IPS-15b (cell line): ENCODE measurements around the gene DNAJC11.
A peak's percentile ranks its signal among the peaks of the same experiment; 100 is the strongest.

Experiments
- H3K27me3 ChIP-seq: one replicate; pipeline ENCODE4 v1.6.1; 2013; ENCODE audit warnings: low read length; ENCODE audit not compliant: control insufficient read depth, insufficient read depth
- H3K36me3 ChIP-seq: one replicate; pipeline ENCODE4 v1.6.1; 2013; ENCODE audit warnings: low read length; ENCODE audit not compliant: control insufficient read depth, insufficient read depth
- H3K4me1 ChIP-seq: one replicate; pipeline ENCODE4 v1.6.1; 2013; ENCODE audit warnings: mild to moderate bottlenecking, low read length; ENCODE audit not compliant: control insufficient read depth, insufficient read depth
- H3K4me3 ChIP-seq: one replicate; pipeline ENCODE4 v1.5.1; 2013; ENCODE audit warnings: low read depth, low read length
- H3K9ac ChIP-seq: one replicate; pipeline ENCODE4 v1.6.1; 2013; ENCODE audit warnings: low read depth, mild to moderate bottlenecking, low read length
- H3K9me3 ChIP-seq: one replicate; pipeline ENCODE4 v1.6.1; 2013; ENCODE audit warnings: mild to moderate bottlenecking, low read length; ENCODE audit not compliant: control insufficient read depth, insufficient read depth

The DNAJC11 gene

DNA sequence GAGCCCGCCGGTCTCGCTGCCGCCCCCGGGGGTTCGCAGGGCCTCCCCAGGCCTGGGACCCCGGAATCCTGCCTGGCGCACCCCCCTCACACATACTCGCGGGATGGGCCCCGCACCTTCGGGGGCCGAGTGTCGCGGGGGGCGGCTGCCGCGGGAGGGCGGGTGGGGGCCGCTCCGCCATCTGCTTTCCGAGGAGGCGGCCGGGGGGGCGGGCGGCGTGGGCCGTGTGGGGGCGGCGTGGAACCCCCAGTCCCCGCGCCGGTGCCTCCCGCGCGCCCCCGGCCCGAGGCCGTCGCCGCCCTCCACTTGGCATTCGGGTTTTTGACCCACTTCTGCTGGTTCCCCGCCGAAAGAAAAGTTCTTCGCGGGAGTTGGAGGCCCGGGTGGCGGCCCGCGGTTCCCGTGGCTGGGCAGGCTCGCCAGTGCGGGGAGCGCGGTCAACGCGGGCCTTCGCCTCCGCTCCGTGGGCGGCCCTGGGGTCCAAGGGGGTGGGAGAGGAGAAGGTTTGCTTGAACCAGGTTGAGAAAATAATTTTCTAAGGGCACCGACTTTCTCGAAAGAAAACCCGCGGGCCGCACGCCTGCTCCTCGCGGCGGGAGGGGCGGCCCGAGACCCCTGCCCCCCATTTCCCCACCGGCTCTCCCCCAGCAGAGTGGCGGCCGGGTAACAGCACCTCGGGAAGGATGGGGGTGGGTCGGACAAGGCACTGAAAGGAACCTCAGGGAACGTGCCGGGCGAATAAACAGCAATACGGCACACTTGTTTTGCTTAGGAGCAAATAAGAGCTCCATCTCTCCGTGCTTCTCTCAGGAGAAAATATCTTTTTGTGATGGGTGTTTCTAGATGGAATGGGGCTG lies 86.5 kb downstream of the DNAJC11 start:
- Histone ChIP-seq H3K9ac (peak overlapping the region; percentile 54), H3K27me3 (no peaks in the 10 kb centered on the region), H3K36me3 (peaks cover 14% of the 10 kb centered on the region), H3K4me3 (peak overlapping the region; percentile 58), H3K9me3 (no peaks in the 10 kb centered on the region), H3K4me1 (no peaks in the 10 kb centered on the region)

DNA sequence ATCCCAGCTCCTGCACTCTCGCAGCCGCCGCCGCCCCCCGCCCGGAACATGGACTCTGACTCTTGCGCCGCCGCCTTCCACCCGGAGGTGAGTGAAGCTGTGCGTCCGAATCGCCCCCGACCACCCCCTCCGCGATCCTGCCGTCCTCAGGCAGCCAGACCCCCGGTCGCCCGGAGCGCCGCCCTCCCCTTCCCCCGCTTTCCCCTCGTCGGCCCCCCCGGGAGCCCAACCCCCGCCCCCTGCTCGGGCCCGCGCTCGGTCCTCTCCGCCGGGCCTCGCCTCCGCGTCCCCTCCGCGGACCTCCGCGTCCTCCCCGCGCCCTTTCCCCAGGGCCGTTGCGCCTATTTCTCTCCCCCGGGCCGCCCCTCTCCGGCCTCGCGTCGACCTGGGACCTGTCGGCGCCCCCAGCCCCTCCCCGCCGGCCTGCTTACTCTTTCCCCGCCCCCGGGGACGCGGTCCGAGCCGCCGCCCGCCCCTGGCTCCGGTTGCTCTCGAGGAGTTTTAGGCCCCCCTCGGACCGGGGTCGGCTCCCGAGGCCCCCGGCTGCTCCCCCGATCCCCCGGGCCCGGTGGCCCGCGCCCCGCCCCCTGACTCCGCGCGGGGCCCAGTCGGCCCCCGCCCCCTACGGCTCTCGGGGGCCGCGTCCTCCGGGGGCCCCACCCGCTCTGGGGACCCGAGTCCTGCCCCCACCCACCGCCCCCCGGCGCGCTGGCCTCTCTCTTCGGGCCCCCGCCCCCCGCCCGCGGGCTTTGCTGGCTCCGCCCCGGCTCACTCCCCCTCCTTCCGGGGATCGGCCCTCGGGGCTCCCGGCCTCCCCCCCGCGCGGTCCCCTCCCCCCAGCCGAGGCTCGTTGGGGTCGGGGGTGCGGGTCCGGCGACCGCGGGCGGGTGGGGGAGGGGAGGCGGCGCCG lies 87.3 kb downstream of the DNAJC11 start:
- Histone ChIP-seq H3K36me3 (peaks cover 8% of the 10 kb centered on the region), H3K9ac (no peak overlapping the region), H3K9me3 (no peaks in the 10 kb centered on the region), H3K4me1 (no peaks in the 10 kb centered on the region), H3K4me3 (peak overlapping the region; percentile 64), H3K27me3 (no peaks in the 10 kb centered on the region)

DNA sequence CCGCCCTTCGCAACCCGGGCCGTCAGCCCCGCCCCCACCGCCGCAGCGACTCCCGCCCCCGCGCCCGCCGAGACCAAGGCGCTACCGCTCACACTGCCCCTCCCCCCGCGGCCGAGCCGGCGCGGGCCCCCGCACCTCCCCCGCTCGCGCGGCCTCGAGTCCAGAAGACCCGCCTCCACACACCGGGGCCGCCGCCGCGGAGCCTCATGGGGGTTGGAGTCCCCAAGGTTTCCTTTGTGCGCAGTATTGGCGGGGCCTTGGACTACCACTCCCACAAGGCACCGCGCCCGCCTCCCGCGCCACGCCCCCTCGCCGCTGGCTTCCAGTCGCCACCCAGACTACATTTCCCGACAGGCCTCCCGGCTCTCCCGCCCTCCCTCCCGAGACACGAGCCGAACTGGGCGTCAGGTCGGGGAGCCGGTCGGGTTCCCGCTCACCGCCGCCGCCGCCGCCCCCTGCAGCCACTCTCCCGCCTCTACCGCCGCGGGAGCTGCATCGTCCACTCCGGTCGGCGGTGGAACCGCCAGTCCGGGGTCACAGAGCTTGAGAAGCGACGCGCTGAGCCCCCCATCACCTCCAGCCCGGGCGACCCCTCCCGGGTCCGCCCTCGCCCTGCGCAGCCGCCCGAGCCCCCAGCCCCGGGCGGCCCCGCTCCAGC lies 88.1 kb downstream of the DNAJC11 start, which contains the start of gene PHF13:
TSS of gene PHF13 (plus strand) at position 371 of the 658 bp plus-strand sequence. CDS start 336 bp downstream, outside the sequence.
- no peaks in the 10 kb centered on the region for H3K27me3 ChIP-seq
- peak within 1 kb of the TSS; percentile 83 for H3K4me3 ChIP-seq

DNA sequence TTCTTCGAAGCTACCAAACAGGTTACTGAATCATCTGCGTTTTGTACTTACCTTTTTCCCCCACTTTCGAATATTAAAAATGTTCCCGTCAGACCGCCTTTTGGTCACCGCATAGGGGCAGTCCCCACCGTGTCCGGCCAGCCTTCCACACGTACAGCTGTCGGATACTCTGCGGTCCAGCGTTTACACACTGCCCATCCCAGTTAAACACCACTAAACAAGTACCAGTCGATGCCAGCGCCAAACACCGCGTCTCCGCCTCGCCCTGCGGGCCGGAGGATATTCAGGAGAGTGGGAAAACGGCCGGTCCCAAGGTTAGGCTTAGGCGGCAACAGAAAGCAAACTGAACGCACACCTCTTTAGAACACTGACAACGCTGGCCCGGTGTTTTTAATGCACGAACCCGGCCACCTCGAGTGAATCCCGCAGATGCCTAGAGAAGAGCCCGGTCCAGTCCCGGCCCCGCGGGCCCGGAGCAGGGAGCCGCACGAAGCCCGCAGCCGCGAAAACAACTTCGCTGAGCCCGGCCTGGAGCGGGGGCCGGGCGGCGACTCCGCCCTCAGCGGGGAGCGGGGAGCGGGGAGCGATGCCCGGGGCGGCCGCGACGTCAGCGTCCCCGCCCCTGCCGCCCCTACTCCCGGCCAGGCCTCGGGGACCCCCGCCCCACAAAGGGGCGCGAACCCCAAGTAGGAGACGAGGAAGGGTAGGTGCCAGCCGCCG lies 88.8 kb downstream of the DNAJC11 start:
- Histone ChIP-seq H3K27me3 (no peaks in the 10 kb centered on the region), H3K4me3 (peak overlapping the region; percentile 83), H3K9me3 (no peaks in the 10 kb centered on the region), H3K36me3 (peaks cover 3% of the 10 kb centered on the region), H3K9ac (peak overlapping the region; percentile 65), H3K4me1 (no peaks in the 10 kb centered on the region)

More for the DNA sequence above, 88.1 kb downstream of the DNAJC11 start, which contains the start of gene PHF13:
- Histone ChIP-seq H3K9me3 (no peaks in the 10 kb centered on the region), H3K4me1 (no peaks in the 10 kb centered on the region), H3K36me3 (peaks cover 8% of the 10 kb centered on the region), H3K9ac (peak within 1 kb of the TSS; percentile 65)

DNA sequence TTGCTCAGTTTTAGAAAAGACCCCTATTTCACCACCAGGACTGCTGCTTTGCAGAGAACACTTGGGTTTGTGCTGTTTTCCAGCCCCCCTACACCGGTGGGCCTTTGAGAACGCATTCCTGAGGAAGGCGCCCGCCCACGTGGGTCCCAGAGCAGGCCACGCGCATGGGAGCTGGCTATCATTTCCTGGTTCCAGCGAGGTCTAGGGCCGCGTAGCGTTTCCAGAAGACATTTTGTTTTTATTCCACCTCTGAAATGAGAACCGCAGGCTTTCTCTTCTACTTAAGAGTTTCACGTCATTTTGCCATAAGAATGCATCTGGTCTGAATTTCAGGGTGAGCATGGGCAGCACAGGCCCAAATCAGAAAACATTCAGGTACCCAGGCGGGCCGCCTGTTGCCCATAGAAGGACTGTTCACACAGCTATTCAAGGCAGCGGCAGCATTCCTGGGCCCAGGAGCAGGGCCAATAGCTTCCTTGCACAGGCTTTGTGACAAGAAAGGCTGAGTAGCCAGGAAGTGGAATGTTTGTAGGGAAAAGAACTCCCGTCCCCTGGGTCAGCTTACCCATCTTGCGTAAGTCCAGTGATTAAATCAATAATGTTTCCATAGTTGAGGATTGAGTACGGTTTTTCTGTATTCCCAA lies 97.6 kb downstream of the DNAJC11 start:
- Histone ChIP-seq H3K9me3 (no peaks in the 10 kb centered on the region), H3K9ac (peak overlapping the region; percentile 87), H3K36me3 (peaks cover 5% of the 10 kb centered on the region), H3K4me3 (peak overlapping the region; percentile 68), H3K27me3 (no peaks in the 10 kb centered on the region), H3K4me1 (peaks cover 13% of the 10 kb centered on the region)

DNA sequence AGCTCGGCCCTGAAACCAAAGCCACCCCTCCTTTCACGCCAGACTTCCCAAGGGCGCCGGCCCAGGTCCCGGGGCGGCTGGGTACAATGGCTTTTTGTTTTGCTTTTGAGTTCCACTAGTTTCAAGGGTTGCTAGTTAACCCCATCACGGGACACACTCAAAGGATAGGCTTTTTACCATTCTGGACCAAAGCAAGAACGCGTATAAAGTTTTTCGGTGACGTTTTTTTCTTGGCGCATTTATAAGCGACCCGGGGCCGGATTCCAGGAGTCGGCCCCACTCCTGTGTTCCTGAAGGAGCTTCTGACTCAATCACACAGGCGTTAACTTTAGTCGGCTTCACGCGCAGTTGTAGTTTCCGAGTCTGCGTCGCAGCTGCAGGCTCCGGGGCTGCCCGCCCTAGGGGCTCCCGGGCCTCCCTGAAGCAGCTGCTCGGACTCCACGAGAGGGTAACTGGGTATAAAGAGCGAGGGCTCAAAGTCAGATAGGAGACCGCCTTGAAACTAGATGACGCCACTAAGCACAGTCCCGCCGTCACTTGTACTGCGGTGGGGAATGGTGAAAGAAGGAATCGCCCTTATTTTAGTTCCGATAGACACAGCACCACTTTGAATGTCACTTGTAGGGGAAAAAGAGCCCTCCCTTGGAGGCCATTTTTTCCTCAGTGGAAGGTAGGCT lies 98.2 kb downstream of the DNAJC11 start:
- Histone ChIP-seq H3K9ac (peak overlapping the region; percentile 87), H3K27me3 (no peaks in the 10 kb centered on the region), H3K4me1 (peaks cover 13% of the 10 kb centered on the region), H3K4me3 (peak overlapping the region; percentile 68), H3K36me3 (peaks cover 8% of the 10 kb centered on the region), H3K9me3 (no peaks in the 10 kb centered on the region)

DNA sequence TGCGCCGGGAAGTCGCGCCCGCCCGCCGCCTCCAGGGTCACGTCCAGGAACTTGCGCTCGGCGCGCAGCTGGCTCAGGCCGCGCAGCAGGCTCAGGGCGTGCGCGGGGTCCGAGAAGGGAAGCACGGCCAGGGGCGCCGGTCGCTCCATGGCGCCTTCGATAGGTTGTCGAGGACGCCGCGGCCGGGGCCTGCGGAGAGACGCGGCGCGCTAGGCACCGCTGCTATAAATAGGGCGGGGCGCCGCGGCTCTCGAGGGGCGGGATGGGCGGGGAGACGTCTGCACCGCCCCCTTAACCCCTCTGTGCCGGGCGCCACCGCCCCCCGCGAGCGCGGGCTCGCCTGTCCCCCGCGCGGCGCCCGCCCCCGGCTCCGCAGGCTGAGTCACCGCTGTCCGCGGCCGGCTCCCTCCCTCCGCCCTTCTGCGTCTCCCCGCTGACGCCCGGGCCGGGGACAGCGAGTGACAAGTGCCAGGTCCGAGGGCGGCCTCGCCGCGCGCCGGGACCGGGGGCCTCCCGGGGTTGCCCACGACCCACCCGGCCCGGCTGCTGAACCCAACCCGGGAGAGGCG lies 98.9 kb downstream of the DNAJC11 start, which contains the start of gene KLHL21:
TSS of gene KLHL21 (minus strand) at position 201 of the 569 bp plus-strand sequence. CDS start at position 149, 52 bp downstream.
- H3K9ac ChIP-seq, result peak within 1 kb of the TSS; percentile 87
- H3K9me3 ChIP-seq, result no peaks in the 10 kb centered on the region
- H3K36me3 ChIP-seq, result peaks cover 14% of the 10 kb centered on the region
- H3K4me1 ChIP-seq, result peaks cover 13% of the 10 kb centered on the region
- no peaks in the 10 kb centered on the region for H3K27me3 ChIP-seq
- H3K4me3 ChIP-seq, result peak within 1 kb of the TSS; percentile 85

DNA sequence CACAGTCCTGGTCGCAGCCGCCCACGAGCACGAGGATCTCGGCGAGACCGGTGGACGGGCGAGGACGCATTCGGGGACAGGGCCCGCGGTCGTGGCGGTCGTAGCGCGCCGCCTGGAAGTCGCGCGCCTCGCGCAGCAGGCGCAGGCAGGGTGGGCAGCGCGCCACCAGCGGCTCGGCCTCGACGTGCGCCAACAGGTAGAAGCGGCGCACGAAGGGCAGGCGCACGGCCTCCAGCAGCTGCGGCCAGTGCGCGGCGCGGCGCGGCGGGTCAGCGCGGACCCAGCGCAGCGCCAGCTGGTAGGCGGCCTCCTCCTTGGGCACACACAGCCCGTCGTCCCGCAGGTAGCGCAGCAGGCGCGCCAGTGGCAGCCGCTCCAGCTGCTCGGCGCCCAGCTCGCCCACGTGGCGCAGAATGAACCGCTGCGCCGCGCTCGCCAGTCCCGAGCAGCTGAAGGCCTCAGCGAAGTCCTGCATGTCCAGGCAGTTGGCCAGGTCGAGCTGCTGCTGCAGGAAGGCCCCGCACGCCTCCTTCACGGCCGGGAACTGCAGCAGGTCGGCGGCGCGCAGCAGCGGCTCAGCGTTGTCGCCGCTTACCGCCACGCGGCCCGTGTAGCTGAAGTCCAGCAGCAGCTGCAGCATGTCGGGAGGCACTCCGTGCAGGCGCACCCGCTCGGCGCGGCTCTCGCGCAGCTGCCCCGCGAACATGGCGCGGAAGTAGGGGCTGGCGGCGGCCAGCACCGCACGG lies 99.5 kb downstream of the DNAJC11 start:
- Histone ChIP-seq H3K4me1 (peaks cover 13% of the 10 kb centered on the region), H3K4me3 (peak overlapping the region; percentile 85), H3K9me3 (no peaks in the 10 kb centered on the region), H3K9ac (peak overlapping the region; percentile 60), H3K36me3 (peaks cover 19% of the 10 kb centered on the region), H3K27me3 (no peaks in the 10 kb centered on the region)

DNA sequence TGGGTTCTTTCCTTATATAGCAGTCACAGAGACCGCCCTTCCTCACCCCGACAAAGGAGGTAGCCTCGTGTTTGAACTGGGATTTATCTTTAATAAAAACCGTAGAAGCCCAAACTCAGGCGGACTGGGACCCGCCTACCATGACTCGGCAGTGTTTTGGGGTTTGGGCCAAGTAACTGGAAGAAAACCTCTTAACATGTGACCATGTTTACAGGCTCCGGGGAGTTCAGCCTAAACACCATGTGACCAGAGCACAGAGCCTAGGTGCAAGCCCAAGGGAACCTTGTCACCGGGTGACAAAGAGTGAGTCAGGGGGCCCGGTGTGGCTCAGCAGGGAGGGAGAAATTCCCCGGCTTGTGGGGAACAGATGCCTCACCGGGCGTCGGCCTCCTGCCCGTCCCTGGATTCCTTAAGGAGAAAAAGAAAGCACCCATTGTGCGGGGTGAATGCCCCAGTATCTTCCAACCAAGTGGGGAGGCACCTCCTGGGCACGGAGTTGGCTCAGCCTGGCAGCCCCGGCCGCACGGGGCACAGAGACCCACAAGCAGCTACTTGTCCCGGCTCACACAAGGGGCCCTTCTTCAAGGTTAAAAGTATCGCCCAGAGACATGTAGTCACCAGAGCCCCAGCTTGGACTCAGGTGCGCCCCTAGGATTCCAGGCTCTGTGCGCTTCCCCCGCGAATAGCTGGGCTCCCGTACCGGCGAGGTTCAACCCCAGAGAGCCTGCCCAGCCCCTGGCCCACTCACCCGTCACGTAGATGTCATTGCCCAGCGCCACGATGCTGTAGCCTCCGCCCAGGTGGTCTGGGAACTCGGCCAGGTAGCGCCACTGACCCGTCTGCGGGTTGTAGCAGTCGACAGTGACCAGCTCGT lies 100.3 kb downstream of the DNAJC11 start:
- peaks cover 13% of the 10 kb centered on the region for H3K4me1 ChIP-seq
- peaks cover 25% of the 10 kb centered on the region for H3K36me3 ChIP-seq
- peak overlapping the region; percentile 85 for H3K4me3 ChIP-seq
- peak overlapping the region; percentile 74 for H3K9ac ChIP-seq
- H3K9me3 ChIP-seq, result no peaks in the 10 kb centered on the region
- no peaks in the 10 kb centered on the region for H3K27me3 ChIP-seq
